Measurements from ENCODE around the gene ACP1. TPM values are rescaled to one million over a fixed set of nuclear protein-coding genes. Genes with fewer than 3 reads are reported as not detected.
A peak's percentile ranks its signal among the peaks of the same experiment; 100 is the strongest.

The ACP1 gene
- total RNA-seq, 6 donors from 2014 or later, result 34.7 to 113 (median 73.7) TPM

DNA sequence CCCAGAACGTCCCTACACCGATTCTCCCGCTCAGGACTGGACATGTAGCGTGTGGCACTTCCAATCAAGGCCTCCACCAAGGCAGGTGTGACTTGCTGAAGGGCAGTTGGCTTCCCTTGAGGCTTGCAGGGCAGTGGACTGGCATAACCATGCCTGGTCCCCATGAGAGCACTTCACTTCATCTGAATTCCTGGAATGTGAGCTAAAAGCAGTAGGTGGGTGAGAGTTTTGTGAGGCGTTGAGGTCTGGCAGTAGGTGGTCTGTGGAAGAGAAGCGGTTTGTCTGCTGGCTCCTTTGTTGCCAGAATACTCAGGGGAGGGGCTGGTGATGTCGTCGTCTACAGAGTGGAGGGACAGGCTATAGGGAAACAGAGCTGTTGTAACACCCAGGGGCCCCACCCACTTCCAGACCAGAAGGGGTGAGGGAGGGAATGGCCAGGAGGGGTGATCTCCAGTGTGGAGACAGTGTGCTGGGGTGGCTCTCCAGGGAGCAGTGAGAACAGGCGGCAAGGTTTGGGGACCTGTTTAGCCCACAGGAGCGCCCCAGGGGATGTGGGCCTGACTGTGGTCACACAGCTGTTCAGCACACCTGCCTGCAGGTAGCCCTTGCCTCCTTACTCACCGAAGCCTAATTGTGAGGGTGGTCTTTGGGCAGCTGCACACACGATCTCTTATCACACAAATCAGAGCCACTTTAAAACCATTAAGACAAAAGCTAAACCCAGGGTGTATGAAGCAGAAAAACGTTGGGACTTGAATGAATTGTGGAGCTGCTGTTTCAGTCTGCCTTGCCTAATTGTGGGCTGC, 44.6 kb downstream of the ACP1 start:
- Histone ChIP-seq H3K27ac (no peak overlapping the region), H3K36me3 (no peaks in the 10 kb centered on the region), H3K4me1 (no peaks in the 10 kb centered on the region), H3K4me3 (no peak overlapping the region), H3K9me3 (no peaks in the 10 kb centered on the region), H3K27me3 (no peaks in the 10 kb centered on the region)
- 59 to 69% methylated on average over 13 of the region's 13 CpGs for WGBS, 2 donors
- ATAC-seq (ENCODE audit: low FRiP score in 2 of 2), result no peak
- TF ChIP-seq, protein P1, sequence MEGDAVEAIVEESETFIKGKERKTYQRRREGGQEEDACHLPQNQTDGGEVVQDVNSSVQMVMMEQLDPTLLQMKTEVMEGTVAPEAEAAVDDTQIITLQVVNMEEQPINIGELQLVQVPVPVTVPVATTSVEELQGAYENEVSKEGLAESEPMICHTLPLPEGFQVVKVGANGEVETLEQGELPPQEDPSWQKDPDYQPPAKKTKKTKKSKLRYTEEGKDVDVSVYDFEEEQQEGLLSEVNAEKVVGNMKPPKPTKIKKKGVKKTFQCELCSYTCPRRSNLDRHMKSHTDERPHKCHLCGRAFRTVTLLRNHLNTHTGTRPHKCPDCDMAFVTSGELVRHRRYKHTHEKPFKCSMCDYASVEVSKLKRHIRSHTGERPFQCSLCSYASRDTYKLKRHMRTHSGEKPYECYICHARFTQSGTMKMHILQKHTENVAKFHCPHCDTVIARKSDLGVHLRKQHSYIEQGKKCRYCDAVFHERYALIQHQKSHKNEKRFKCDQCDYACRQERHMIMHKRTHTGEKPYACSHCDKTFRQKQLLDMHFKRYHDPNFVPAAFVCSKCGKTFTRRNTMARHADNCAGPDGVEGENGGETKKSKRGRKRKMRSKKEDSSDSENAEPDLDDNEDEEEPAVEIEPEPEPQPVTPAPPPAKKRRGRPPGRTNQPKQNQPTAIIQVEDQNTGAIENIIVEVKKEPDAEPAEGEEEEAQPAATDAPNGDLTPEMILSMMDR (IDR thresholded peaks at IDR 0.05), result no peak
- no peak for TF ChIP-seq EP300 (IDR thresholded peaks at IDR 0.05)
- no peak for TF ChIP-seq POLR2AphosphoS5 (IDR thresholded peaks at IDR 0.05)
- TF ChIP-seq POLR2A (IDR thresholded peaks at IDR 0.05), result no peak
- no peak for DNase-seq

DNA sequence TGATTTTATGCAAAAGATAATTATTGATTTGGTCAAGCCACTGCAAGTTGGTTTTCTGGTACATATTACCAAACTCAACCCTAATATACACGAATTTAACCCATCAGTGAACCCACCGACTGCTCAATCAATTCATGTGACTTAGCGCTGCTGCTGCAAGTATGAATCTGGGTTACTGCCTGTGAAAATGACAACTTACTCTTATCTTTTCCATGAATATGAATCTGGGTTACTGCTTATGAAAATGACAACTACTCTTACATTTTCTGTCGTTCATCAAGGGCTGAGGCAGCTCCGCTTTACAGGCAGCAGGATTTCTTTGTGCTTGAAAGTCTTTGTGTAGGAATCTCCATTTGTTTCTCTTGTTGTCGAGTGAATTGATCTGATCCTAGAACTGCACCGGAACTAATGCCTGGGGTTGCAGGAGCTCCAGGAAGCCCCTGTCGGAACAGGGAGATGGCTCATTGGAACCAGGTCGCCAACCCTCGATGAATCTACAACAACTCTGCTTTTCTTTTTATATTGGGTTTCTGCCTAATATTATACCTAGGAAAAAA, 45.3 kb downstream of the ACP1 start:
- WGBS, 2 donors, result 77 to 85% methylated on average over 10 of the region's 10 CpGs
- no peaks in the 10 kb centered on the region for H3K36me3 ChIP-seq
- DNase-seq (no peak), ATAC-seq (ENCODE audit: low FRiP score in 2 of 2) (no peak)
- no peaks in the 10 kb centered on the region for H3K9me3 ChIP-seq
- no peak overlapping the region for H3K27ac ChIP-seq
- TF ChIP-seq POLR2A (IDR thresholded peaks at IDR 0.05) (no peak), POLR2AphosphoS5 (IDR thresholded peaks at IDR 0.05) (no peak), EP300 (IDR thresholded peaks at IDR 0.05) (no peak)
- TF ChIP-seq, protein P1 (IDR thresholded peaks at IDR 0.05), result no peak
- no peak overlapping the region for H3K4me3 ChIP-seq
- H3K4me1 ChIP-seq, result no peaks in the 10 kb centered on the region
- H3K27me3 ChIP-seq, result no peaks in the 10 kb centered on the region

DNA sequence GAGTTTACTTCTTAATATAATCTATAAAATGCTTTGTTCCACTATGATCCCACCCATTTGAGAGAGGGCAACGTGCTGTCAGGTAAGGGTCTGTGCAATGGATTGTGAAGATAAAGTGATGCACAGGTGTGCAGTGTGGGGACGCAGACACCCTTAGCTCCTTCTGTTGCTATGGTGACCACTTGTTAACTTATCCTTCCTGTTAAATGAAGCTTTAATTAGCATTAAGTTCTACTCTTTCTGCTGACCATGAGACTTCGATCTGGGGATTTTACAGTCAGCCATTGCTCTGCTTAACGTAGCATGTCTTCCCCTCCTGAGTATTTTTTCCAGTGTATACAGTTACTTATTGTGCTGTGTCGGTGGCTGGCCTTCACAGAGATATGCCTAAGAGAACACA, 46.2 kb downstream of the ACP1 start:
- Histone ChIP-seq H3K36me3 (no peaks in the 10 kb centered on the region), H3K4me3 (no peak overlapping the region), H3K9me3 (no peaks in the 10 kb centered on the region), H3K4me1 (no peaks in the 10 kb centered on the region), H3K27ac (no peak overlapping the region), H3K27me3 (no peaks in the 10 kb centered on the region)
- TF ChIP-seq, protein P1 (IDR thresholded peaks at IDR 0.05), result no peak
- TF ChIP-seq EP300 (IDR thresholded peaks at IDR 0.05), result no peak
- no peak for TF ChIP-seq POLR2A (IDR thresholded peaks at IDR 0.05)
- TF ChIP-seq POLR2AphosphoS5 (IDR thresholded peaks at IDR 0.05), result no peak
- WGBS, 2 donors, result 84 to 87% methylated on average over 5 of the region's 5 CpGs
- ATAC-seq (ENCODE audit: low FRiP score in 2 of 2) (no peak), DNase-seq (no peak)

DNA sequence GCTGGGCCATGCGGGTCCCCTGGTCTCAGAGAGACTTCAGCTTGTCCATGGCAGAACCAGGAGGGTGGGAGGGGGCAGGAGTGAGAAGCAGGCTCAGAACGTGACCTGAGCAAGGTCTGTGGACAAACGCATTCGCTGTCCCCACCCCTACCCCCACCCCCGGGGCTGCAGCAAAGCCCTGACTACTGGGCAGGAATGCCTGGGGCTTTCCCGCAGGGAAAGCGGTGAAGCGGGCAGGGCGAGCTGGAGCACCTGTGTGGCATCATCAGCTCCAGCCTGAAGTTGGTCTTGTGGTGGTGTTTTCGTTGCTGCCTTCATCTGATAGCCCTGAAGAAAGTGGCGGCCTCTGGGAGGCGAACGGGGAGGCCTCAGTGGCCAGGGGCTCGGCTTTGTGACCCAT, 49.2 kb downstream of the ACP1 start:
- peak in 1 of 2 donors; percentile 40 for DNase-seq

More for the DNA sequence above, 49.2 kb downstream of the ACP1 start:
- no peak for TF ChIP-seq EP300 (IDR thresholded peaks at IDR 0.05)
- no peak for TF ChIP-seq POLR2AphosphoS5 (IDR thresholded peaks at IDR 0.05)
- no peak for TF ChIP-seq POLR2A (IDR thresholded peaks at IDR 0.05)
- TF ChIP-seq, protein P1 (IDR thresholded peaks at IDR 0.05), result no peak
- Histone ChIP-seq H3K36me3 (no peaks in the 10 kb centered on the region), H3K9me3 (no peaks in the 10 kb centered on the region), H3K4me3 (no peak overlapping the region), H3K27me3 (no peaks in the 10 kb centered on the region), H3K4me1 (no peaks in the 10 kb centered on the region), H3K27ac (no peak overlapping the region)
- no peak for ATAC-seq (ENCODE audit: low FRiP score in 2 of 2)
- WGBS, 2 donors, result 69 to 73% methylated on average over 14 of the region's 14 CpGs

All from upper lobe of left lung (tissue), 6 donors.